MV-4-11 (cell line): ENCODE results near the gene CX3CR1.
A peak's percentile ranks its signal among the peaks of the same experiment; 100 is the strongest.
"Not testable (repeated sequence)": the region's sequence is repeated elsewhere in the genome, so short reads cannot be mapped to it uniquely, and the experiment has no call there.

Source experiments
- DNase-seq: peaks from one replicate; lab custom pipeline; 2025; lab: John Stamatoyannopoulos, UW

Gene CX3CR1

DNA sequence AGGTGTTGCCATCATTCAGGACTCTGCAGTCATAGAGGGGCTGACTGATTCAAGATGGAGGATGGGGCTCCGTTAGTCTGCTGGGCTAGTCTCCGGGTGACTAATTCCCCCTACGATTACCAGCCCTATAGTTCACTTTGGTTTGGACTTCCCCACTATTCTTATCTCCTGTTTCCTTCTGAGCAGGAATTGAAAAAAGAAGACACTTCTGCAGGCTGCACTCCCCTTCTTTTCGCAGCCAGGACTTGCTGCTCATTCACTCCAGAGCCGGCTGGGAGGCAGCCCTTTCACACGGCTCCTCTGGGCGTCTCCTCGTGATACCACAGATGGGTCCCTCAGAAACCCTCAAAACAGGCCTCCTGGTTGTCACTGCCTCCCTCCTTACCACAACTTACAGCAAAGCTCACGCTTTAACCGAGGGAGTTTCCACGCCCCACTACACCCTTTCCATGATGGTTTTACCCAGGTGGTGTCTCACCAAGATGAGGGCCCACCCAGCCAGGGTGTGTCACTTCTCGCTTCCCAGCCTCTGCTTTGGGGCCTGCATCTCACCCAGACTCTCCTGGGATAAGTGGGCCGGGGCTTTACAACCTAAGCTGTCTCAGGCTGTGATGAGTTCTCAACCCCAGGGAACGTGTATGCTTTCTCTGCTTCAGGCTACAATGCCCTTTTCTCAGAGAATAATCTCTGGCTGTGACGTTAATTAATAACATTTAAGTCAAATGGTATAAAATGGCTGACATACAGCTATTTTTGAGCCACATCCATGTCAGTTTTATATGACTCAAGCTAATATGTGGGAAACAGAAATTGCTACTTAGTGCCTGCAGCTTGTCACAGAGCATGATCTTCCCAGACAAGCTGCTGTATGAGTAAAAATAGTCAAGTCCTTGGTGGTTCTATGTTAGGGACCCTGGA is 11.9 kb downstream of the CX3CR1 start:
- DNase-seq = peak; percentile 55

DNA sequence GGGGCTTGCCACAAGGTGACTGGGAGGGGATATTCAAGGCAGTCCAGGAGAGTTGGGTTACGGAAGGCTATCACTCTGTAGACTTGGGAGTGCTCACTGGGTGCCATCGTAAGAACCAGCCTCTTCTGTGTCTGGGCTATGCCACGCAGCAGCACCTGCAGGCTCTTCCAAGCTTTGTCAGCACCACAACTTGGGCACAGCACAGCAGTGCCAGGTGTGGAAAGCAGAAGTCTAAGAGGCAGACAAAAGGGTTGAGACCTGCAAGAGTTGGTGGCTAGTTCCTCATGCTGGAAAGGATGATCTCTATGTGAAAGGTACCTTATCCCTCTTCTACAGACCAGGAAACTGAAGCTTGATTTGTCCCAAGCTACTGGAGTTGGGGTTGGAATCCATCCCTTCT is 15.8 kb downstream of the CX3CR1 start:
- peak; percentile 47 for DNase-seq

DNA sequence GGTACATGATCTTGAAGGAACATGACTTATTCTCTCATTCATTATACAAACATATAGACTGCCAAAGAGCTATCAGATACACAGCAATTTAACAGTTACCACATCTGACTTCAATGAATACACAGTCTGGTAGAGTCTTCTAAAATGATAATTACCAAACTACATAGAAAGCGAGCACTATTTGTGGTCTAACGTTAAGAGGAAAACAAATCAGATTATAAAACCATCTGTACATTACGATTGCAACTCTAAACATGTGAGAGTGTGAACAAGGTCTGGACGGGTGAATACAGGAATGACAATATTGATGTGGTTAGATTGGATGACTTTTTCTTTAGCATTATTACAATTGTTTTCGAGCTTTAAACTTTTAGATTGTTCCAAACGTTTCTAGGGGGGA is 16.3 kb downstream of the CX3CR1 start:
- DNase-seq = no peak

DNA sequence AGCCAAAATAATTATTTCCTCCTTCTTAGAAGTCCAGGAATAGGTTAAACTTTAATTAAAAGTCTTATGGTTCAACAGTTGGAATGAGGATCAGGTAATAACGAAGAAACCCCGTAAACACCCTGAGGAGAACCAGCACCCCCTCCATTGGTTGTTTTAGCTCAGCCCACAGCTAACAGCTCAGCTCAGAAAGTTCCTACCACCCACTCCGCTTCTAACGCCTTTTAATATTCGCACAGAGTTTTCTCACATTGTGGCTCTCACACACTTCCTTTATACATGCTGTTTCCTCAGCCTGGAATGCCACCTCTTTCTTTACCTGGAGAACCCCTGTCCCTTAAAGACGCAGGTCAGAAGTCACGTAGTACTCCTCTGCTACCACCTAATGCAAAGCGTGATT is 17.0 kb downstream of the CX3CR1 start:
- no peak for DNase-seq

DNA sequence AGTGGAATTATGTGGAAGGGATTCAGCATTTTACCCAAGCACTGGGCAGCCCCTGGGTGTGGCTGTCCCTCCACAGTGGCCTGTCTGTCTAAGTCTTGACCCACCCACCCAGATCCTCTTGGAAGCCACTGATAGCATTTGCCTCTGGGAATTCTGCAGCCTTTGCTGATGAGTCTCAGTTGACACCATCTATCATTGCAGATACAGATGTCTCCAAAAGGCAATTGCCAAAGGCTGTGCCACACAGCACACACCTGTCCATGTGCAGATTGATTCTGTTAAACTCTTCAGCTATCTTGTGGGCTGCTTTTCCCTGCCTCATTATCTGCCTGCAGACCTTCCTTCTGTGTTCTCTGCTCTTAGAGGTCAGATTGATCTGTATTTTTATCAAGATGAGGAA is 18.1 kb downstream of the CX3CR1 start:
- no peak for DNase-seq

DNA sequence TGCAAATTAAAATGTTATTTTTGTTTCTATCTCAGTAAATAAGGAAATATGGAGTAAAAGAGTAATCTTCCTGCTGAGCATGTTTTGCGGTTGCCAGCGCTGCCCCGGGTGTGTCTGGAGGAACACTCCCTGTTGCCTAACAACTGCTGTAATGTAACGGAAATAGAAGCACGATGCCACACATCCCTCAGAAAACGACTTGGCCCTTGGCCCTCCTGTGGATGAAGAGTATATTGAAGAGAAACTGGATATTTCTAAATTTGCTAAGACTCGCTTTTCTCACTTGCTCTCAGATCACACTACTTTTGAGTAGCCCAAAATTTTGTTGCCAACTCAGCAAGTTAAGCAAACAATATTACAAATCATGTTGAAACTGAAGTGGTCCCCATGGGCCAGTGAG is 18.9 kb downstream of the CX3CR1 start:
- DNase-seq = peak; percentile 98

DNA sequence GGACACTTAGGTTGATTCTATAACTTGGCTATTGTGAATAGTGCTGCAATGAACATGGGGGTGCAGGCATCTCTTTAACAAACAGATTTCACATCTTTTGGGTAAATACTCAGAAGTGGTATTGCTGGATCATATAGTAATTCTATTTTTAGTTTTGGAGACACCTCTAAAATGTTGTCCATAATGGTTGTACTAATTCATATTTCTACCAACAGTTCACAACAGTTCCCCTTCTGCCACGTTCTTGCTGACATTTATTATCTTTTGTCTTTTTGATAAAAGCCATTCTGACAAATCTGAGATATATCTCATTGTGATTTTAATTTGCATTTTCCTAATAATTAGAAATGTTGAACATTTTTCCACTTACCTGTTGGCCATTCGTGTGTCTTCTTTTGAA is 19.5 kb downstream of the CX3CR1 start:
- DNase-seq = no peak

DNA sequence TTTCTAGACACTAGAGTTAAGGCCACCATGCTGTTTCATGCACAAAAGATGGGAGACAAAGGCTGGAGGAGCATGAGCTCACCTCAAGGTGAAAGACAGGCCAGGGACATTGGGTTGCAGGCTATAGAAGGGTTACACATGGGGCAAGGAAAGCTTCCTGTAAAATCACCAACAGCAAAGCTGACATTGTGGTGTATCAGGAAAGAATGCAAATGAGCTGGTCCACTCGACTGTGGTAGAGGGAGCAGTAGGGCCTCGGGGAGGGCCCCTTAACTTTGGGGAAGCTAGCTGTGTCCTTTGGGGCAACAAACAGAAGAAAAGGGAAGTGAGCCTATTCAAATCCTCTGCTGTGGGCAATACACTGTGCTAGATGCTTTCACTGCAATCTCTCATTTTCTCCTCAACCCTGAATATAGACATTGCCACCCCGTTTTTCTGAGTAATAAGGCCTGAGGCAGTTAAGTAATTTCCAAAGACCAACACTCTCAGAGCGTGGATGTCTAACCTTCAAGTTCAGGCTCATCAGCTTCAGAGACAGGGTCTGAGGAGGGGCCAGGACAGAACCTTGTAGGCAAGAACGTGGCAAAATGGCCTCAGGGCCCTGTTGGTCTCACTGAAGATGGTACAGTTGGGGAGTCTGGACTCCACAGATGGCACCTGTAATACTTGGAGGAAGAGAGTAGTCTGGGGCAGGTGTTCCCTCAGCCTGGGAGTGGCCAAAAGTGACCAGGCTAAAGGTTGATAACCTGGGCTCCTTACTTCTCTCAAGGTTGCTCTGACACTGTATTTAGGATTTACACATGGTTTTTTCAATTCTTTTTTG is 24.1 kb downstream of the CX3CR1 start:
- peak; percentile 99 for DNase-seq

DNA sequence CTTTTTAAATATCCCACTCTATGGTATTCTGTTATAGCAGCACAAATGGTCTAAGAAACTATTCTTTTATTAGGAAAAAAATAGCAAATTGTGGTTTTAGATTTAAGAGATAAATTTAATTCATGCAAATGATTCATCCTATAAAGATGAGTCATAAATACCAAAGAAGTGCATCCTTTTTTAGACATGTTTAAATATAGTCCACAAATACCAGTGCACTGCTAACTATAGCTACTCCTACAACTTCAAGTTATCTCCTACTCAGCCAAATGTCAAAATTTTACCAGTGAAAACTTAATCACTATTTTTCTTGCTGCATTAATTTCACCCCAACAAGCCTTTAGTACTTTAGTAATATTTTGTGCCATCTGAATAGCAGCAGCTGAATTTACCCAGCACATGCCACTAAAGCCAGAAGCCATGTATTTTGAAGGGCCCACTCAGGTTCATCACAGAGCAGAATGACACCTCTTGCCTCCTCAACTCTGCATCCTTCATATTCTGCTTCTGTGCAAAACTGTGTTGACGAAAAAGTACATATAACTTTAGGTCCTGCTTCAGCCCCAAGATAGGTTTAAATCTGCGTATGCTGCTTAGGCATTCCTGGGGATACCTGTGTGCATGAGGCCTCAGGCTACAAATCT is 24.9 kb downstream of the CX3CR1 start:
- DNase-seq = peak; percentile 39

DNA sequence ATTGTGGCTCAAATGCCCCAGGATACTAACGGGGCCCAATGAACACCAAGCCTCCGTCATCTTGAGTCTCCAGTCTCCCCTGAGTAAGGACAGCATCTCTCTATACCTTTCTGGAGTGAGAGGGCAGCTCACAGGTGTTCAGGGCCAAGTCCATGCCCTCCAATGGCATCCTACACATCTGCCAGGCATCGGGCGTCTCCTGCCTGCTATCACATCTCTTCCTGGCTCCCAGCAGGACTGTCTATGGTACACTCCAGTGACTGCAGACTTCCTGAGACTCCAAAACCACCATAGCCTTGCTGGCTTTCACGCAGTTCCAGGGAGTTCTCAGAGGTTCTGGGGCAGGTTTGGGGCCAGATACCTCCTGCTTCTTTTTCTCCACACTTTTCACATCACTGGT is 28.3 kb downstream of the CX3CR1 start:
- DNase-seq = no peak

DNA sequence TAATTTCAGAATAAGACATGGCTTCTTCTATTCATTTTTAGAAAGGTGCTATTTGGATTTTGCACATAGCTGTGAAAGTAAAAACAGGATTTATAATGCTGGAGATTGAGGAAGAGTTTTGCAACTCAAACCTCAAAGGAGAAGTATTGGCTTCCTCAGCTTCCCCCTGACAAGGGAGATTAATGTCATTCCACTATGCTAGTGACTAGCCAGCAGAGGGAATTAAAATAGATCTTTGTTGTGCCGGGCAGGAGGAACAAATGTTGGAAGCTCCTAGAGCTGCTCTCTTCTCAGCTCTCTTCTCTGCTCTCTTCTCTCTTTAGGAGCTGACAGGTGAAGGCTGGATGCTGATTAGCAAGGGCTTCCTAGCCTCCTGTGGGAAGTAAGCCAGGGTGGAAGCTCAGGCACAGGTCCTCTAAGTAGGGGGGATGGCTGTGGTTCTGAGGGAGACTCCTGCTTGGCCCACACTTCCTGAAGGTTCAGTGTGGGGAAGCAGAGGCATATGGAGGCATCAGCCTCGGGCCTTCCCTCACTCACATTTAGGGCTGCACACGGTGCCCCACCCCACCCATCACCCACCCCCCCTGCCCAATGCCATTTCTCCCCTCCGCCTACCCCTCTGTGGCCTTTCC is 29.6 kb downstream of the CX3CR1 start:
- peak; percentile 98 for DNase-seq

DNA sequence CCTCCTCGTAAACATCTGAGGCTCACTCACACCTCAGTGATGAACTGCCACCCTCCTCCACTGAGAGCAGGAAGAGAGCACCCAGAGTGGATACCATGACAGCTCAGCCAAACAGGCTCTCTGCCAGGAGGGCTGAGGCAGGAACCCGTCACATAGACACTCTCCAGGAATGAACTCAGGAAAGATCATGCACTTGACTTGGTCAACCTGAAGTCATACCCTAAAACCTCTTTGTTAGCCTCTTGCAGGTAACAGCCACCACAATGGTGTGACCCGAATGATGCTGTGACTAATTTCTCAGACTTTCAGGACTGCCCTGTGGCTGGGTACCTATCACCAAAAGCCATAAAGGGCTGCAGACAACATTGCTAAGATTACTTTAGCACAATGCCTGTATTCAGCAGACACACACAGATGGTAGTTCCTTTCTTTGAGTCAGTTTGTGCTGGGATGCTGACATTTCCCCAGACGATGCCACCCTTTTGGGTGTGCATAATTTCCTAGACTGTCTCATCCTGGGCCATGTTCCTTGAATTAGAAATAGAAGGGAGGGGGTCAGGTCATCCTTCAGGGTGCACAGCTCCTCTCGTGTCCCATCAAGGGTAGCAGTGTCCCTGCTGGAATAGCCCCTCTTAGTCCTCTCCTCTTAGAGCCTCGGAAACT is 30.3 kb downstream of the CX3CR1 start:
- DNase-seq = no peak

DNA sequence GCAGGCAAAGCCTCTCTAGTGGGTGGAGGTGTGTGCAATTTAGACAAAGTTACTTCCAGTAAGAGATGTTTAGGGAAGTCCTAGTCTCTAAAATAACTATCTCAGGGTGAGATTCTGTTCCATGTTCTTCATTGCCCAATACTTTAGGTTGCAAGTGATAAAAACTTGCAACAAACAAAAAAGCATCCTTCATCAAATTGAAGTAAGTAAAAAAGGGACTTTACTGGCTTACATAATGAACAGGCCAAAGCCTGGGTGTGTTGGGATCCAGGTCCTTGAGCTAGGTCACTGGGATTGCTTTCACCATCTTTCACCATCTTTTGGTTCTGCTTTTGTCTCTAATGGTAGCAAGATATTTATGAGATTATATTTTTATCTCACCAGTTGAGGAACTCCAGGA is 38.3 kb downstream of the CX3CR1 start:
- peak; percentile 54 for DNase-seq

DNA sequence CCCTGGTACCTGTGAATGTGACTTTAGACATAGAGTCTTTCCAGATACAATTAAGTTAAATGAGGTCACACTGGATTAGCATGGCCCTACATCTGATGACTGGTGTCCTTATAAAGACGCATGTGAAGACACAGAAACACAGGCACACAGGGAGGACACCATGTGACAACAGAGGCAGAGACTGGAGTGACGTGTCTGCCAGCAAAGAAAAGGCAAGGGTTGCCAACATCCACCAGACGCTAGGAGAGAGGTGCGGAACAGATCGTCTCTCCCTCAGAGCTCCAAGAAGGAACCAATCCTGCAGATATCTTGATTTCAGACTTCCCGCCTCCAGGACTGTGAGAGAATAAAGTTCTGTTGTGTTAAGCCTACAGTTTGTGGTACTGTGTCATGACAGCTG is 42.8 kb downstream of the CX3CR1 start:
- no peak for DNase-seq

DNA sequence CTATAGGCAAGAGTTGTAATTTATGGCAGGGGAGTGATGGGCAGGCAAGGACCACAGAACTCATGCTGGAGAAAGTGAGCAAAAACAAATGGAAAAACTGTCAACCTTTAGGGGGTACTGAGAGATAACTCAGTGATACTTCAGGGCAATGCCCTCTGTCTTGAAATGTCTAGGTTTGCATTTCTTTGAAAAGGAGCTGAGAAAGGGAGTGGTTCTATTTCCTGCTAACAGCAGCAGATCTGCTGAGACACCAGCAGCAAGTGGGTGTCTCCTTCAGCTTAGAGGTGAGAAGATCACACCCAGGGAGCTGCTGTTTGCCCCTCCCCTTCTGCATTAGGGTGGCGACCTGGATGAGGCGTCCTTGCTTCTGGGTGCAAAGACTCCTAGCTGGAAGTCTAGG is 45.2 kb downstream of the CX3CR1 start:
- no peak for DNase-seq

DNA sequence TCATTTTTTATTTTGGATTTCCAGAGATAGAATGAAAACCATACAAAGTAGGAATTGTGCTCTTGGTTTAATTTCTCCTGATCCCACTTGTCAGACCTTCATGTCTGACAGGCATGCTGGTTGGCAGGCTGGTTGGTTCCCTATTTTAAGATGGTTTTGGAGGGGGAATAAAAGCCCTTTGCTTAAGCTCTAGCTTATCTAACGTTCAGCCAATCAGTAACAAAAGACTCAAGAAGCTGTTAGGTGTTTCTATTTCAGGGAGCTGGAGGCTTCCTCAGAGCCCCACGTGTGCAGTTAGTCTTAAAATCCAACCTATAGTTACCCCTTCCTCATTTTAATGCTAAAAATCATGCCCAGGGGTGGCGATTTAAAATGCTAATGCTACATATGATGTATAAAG is 47.0 kb downstream of the CX3CR1 start:
- peak; percentile 54 for DNase-seq

DNA sequence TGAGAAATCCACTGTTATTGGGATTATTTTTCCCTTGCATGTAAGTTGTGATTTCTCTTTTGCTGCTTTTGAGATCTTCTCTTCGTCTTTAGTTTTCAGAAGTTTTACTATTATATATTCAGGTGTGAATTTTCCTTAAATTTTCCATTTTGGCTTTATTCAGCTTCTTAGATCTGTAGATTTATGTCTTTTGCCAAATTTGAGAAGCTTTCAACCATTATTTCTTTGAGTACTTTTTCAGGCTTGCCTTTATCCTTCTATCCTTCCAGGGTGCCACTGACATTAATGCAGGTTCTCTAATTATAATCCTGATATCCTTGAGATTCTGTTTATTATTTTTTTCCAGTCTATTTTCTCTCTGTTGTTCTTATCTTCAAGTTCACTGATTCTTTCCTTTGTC is 49.4 kb downstream of the CX3CR1 start:
- DNase-seq = no peak

DNA sequence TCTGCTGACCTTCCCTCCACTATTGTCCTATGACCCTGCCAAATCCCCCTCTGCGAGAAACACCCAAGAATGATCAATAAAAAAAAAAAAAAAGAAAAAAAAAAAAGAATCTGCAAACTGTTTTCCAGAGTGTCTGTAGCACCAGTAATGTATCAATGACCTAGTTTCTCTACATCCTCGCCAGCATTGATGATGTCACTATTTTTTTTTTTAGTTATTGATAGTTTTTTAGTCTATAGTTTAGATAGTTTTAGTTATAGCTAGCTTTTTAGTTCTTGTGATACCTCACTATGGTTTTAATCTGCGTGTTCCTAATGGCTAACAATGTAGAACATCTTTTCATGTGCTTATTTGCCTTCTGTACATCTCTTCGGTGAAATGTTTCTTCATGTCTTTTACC is 51.3 kb downstream of the CX3CR1 start:
- DNase-seq = no peak

DNA sequence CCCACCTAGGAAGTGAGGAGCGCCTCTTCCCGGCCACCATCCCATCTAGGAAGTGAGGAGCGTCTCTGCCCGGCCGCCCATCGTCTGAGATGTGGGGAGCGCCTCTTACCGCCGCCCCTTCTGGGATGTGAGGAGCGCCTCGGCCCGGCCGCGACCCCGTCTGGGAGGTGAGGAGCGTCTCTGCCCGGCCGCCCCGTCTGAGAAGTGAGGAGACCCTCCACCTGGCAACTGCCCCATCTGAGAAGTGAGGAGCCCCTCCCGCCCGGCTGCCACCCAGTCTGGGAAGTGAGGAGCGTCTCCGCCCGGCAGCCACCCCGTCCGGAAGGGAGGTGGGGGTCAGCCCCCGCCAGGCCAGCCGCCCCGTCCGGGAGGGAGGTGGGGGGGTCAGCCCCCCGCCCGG is 52.2 kb downstream of the CX3CR1 start:
- not testable (repeated sequence) for DNase-seq

DNA sequence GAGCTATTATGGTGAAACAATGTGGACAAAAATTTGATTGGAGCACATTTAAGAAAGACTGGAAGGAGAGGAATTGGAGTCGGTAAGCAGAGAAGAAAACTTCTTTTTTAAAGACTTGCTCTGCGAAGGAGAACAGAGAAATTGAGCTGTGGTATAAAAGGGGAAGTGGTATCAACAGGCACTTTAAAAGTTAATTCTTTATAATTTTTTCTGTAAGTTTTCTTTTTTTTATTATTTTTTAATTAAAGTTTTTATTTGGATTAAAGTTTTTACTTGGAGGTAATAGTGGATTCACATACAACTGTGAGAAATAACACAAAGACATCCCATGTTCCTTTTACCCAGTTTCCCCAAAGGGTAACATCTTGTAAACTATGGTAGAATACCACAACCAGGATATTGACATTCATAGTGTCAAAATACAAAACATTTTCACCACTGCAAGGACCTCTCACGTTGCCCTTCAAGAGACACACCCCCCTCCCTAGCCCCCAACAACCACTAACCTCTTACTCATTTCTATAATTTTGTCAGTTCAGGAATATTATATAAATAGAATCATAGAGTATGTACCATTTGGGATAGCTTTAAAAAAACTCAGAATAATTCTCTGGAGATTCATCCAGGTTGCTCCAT is 53.6 kb downstream of the CX3CR1 start:
- DNase-seq = peak; percentile 74

DNA sequence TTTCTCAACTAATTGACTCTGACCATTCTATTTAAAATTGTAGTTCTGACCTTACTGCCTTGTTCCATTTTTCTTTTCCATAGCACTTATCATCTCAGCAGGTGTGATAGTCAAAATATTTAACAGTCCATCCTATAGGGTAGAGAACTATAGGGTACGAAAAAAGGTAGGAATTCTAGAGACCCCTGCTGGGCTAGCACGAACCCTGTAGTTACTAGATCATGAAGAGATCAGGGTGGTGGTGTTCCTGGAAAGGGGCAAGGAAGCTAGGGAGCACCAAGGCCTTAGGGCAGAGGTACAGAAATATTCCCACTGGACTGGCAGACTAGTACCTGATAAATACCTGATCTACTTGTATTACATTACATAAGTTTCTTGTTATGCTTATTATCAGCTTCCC is 55.5 kb downstream of the CX3CR1 start:
- no peak for DNase-seq
